PFSK-1 (cell line): Measurements from ENCODE around the gene CACNA2D2.

ENCODE experiments used
- POLR2AphosphoS5 ChIP-seq: IDR thresholded peaks from 2 replicates; pipeline ENCODE4 v1.6.1; 2012; ENCODE audit warnings: low read depth, mild to moderate bottlenecking, control low read depth, low read length, moderate library complexity
- REST ChIP-seq, 2 experiments: IDR thresholded peaks; 2 replicates each; pipeline versions ENCODE4 v1.6.1 to v1.8.0; 2011 to 2012; ENCODE audit warnings: low read depth in 2 of 2, low read length in 2 of 2, control low read depth in 1 of 2, inconsistent platforms in 1 of 2, mild to moderate bottlenecking in 1 of 2, moderate library complexity in 1 of 2; ENCODE audit not compliant: insufficient read depth in 1 of 2

DNA sequence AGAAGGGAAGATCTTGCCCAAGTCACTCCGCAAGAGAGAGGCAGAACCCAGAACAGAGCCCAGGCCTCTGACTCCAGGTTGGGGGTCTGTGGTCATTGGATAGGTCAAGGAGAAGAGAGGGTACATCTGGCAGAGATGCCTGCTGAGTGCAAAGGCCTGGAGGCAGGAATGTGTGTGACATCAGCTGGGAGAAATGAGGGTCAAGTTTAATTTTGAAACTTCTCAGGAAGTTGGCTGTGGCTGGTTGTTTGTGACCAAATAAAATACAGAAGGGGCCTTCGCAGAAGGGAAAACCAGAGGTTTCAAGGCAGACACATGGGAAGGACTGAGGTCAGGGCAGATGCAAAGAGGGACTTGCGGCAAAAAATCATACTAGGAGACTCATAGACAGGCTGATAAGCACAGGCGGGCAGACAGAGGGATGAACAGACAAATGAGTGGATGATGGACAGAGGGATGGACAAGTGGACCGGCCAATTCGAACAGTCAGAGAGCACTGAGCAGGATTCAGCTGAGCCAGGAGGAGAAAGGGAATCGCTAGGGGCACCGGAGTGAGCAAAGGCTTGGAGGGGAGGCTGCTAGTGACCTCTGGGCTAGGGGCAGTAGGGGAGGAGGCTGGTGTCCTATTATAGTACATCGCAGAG, 28.8 kb upstream of the CACNA2D2 start:
- TF ChIP-seq POLR2AphosphoS5 (no peak), REST (IDR thresholded peaks at IDR 0.05; ENCODE audit: insufficient read depth in 1 of 2, low read depth in 2 of 2, low read length in 2 of 2) (no peak)
